Mesendoderm (in vitro differentiated cells): ENCODE data around the gene DCDC2C.

ENCODE experiments used
- DNase-seq: peaks from one replicate; pipeline ENCODE4 v3.0.0; 2013
- H2AK5ac ChIP-seq: 2 replicates; pipeline ENCODE4 v1.6.1; 2013; ENCODE audit warnings: low read length, inconsistent platforms
- H2BK120ac ChIP-seq: 2 replicates; pipeline ENCODE4 v1.6.1; 2013; ENCODE audit warnings: low read depth, mild to moderate bottlenecking, low read length, moderate library complexity, mixed read lengths
- H2BK15ac ChIP-seq: replicated peaks from 2 replicates; pipeline ENCODE4 v1.6.1; 2013; ENCODE audit warnings: low read depth, mild to moderate bottlenecking, moderate library complexity
- H2BK5ac ChIP-seq: 2 replicates; pipeline ENCODE4 v1.6.1; 2013; ENCODE audit warnings: low read length, inconsistent platforms
- H3K18ac ChIP-seq: 2 replicates; pipeline ENCODE4 v1.6.1; 2013; ENCODE audit warnings: mild to moderate bottlenecking, low read length, mixed read lengths
- H3K23ac ChIP-seq: one replicate; pipeline ENCODE4 v1.6.1; 2013; ENCODE audit warnings: low read length
- H3K27ac ChIP-seq: 2 replicates; pipeline ENCODE4 v1.5.1; 2013; ENCODE audit warnings: low read depth, mild to moderate bottlenecking, inconsistent platforms, low read length, moderate library complexity
- H3K27me3 ChIP-seq: 2 replicates; pipeline ENCODE4 v1.6.1; 2013; ENCODE audit warnings: low read length, control low read depth, mild to moderate bottlenecking, inconsistent platforms; ENCODE audit not compliant: insufficient read depth, poor library complexity
- H3K36me3 ChIP-seq: 2 replicates; pipeline ENCODE4 v1.6.1; 2013; ENCODE audit warnings: low read length, inconsistent platforms; ENCODE audit not compliant: control insufficient read depth, insufficient read depth
- H3K4ac ChIP-seq: one replicate; pipeline ENCODE4 v1.6.1; 2013; ENCODE audit warnings: low read depth, mild to moderate bottlenecking, low read length, moderate library complexity
- H3K4me1 ChIP-seq: 2 replicates; pipeline ENCODE4 v1.6.1; 2013; ENCODE audit warnings: low read depth, low read length, inconsistent platforms; ENCODE audit not compliant: control insufficient read depth
- H3K4me2 ChIP-seq: 2 replicates; pipeline ENCODE4 v1.6.1; 2013; ENCODE audit warnings: low read length
- H3K4me3 ChIP-seq: 2 replicates; pipeline ENCODE4 v1.5.1; 2013; ENCODE audit warnings: mild to moderate bottlenecking, low read length
- H3K56ac ChIP-seq: one replicate; pipeline ENCODE4 v1.6.1; 2013; ENCODE audit warnings: low read length
- H3K79me1 ChIP-seq: 2 replicates; pipeline ENCODE4 v1.6.1; 2013; ENCODE audit warnings: low read length, inconsistent platforms
- H3K79me2 ChIP-seq: 2 replicates; pipeline ENCODE4 v1.6.1; 2013; ENCODE audit warnings: mild to moderate bottlenecking, low read length; ENCODE audit not compliant: control insufficient read depth, insufficient read depth
- H3K9ac ChIP-seq: 2 replicates; pipeline ENCODE4 v1.6.1; 2013; ENCODE audit warnings: low read length, inconsistent platforms
- H4K5ac ChIP-seq: one replicate; pipeline ENCODE4 v1.6.1; 2013; ENCODE audit warnings: low read length
- H4K8ac ChIP-seq: one replicate; pipeline ENCODE4 v1.6.1; 2013; ENCODE audit warnings: low read depth, mild to moderate bottlenecking, control low read depth, low read length, moderate library complexity
- WGBS: extraction: QIAGEN DNeasy Blood & Tissue Kit; methylation state at CpG from one replicate; pipeline ENCODE4 v1.1.7; 2013; ENCODE audit warnings: low lambda C conversion rate, missing lambda C conversion rate; ENCODE audit not compliant: insufficient coverage; ENCODE audit errors: extremely low coverage; 5-methylcytosine and 5-hydroxymethylcytosine counted together

Gene DCDC2C

GRCh38 chr2:3895021-3895420 lies 191.6 kb downstream of the DCDC2C start:
- Histone ChIP-seq H2BK5ac (no peak overlapping the region), H3K79me1 (no peaks in the 10 kb centered on the region), H3K18ac (no peak overlapping the region), H3K4me3 (no peak overlapping the region), H3K4ac (no peak overlapping the region), H2BK15ac (no peak overlapping the region), H3K56ac (no peak overlapping the region), H3K9ac (no peak overlapping the region), H3K36me3 (no peaks in the 10 kb centered on the region), H3K23ac (no peak overlapping the region), H2AK5ac (no peak overlapping the region), H2BK120ac (no peak overlapping the region), H4K5ac (no peak overlapping the region), H4K8ac (no peak overlapping the region), H3K27ac (no peak overlapping the region), H3K4me1 (no peaks in the 10 kb centered on the region), H3K27me3 (no peaks in the 10 kb centered on the region), H3K4me2 (no peak overlapping the region), H3K79me2 (no peaks in the 10 kb centered on the region)
- DNase-seq = no peak
- no CpG with 5 or more reads among the region's 2 CpGs for WGBS
